PFSK-1 (cell line): Measurements from ENCODE around the gene CLIC5.

Experiments used
- FOXP2 ChIP-seq: optimal IDR thresholded peaks from 2 replicates; pipeline ENCODE3; 2011; ENCODE audit warnings: borderline replicate concordance, control low read depth, inconsistent platforms; ENCODE audit not compliant: insufficient read depth; ENCODE audit errors: extremely low read length, extremely low read depth
- POLR2AphosphoS5 ChIP-seq: IDR thresholded peaks from 2 replicates; pipeline ENCODE4 v1.6.1; 2012; ENCODE audit warnings: low read depth, mild to moderate bottlenecking, control low read depth, low read length, moderate library complexity
- SIN3A ChIP-seq: IDR thresholded peaks from 2 replicates; pipeline ENCODE4 v1.6.1; 2012; ENCODE audit warnings: mild to moderate bottlenecking, low read length, moderate library complexity, borderline replicate concordance; ENCODE audit not compliant: insufficient read depth
- TAF1 ChIP-seq: IDR thresholded peaks from 2 replicates; pipeline ENCODE4 v1.6.1; 2012; ENCODE audit warnings: low read length, control low read depth, borderline replicate concordance; ENCODE audit not compliant: insufficient read depth
- TF ChIP-seq, protein P1 (sequence below), 2 experiments: IDR thresholded peaks; 2 replicates each; pipeline versions ENCODE4 v1.6.1 to v1.8.0; 2011 to 2012; ENCODE audit warnings: low read depth in 2 of 2, low read length in 2 of 2, control low read depth in 1 of 2, inconsistent platforms in 1 of 2, mild to moderate bottlenecking in 1 of 2, moderate library complexity in 1 of 2; ENCODE audit not compliant: insufficient read depth in 1 of 2

The CLIC5 gene

DNA sequence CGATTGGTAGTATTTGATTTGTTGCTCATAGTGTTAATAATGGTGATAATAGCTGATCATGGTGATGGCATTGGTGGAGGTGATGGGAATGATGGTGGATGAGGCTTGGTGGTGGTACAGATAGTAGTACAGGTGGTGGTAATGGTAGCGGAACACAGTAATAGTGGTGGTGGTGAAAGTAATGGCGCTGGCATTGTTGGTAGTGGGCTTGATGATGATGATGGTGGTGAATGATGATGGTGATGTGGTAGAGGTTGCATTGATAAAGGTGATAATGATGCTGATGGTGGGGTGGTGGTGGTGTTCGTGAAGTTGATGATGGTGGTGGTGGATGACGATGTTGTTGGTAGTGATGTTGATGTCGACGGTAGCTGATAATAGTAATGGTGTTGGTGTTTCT, 24.6 kb upstream of the CLIC5 start:
- TF ChIP-seq TAF1 = no peak
- no peak for TF ChIP-seq FOXP2
- TF ChIP-seq SIN3A = no peak
- TF ChIP-seq, protein P1, sequence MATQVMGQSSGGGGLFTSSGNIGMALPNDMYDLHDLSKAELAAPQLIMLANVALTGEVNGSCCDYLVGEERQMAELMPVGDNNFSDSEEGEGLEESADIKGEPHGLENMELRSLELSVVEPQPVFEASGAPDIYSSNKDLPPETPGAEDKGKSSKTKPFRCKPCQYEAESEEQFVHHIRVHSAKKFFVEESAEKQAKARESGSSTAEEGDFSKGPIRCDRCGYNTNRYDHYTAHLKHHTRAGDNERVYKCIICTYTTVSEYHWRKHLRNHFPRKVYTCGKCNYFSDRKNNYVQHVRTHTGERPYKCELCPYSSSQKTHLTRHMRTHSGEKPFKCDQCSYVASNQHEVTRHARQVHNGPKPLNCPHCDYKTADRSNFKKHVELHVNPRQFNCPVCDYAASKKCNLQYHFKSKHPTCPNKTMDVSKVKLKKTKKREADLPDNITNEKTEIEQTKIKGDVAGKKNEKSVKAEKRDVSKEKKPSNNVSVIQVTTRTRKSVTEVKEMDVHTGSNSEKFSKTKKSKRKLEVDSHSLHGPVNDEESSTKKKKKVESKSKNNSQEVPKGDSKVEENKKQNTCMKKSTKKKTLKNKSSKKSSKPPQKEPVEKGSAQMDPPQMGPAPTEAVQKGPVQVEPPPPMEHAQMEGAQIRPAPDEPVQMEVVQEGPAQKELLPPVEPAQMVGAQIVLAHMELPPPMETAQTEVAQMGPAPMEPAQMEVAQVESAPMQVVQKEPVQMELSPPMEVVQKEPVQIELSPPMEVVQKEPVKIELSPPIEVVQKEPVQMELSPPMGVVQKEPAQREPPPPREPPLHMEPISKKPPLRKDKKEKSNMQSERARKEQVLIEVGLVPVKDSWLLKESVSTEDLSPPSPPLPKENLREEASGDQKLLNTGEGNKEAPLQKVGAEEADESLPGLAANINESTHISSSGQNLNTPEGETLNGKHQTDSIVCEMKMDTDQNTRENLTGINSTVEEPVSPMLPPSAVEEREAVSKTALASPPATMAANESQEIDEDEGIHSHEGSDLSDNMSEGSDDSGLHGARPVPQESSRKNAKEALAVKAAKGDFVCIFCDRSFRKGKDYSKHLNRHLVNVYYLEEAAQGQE (IDR thresholded peaks at IDR 0.05; ENCODE audit: insufficient read depth in 1 of 2, low read depth in 2 of 2, low read length in 2 of 2) = no peak
- TF ChIP-seq POLR2AphosphoS5 = no peak

DNA sequence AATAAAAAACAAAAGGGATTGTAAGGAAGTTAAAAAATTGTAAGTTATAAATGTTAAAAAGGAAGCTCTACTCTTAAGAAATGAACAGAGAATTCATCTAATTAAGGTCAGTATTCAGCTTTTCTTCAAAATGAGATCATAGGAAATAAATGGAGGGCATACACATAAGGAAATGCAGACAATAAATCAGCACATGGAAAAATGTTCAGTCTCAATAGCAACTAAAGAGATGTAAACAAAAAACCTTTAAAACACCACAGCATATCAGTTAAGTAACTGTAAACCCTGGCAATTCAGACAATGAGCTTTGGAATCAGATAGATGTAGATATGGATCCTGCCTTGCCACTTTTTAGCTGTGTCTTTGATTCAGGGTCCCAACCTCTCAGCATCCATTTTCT, 24.0 kb upstream of the CLIC5 start:
- TF ChIP-seq SIN3A (no peak), POLR2AphosphoS5 (no peak), FOXP2 (no peak), TAF1 (no peak)
- TF ChIP-seq, protein P1 (IDR thresholded peaks at IDR 0.05; ENCODE audit: insufficient read depth in 1 of 2, low read depth in 2 of 2, low read length in 2 of 2) = no peak

DNA sequence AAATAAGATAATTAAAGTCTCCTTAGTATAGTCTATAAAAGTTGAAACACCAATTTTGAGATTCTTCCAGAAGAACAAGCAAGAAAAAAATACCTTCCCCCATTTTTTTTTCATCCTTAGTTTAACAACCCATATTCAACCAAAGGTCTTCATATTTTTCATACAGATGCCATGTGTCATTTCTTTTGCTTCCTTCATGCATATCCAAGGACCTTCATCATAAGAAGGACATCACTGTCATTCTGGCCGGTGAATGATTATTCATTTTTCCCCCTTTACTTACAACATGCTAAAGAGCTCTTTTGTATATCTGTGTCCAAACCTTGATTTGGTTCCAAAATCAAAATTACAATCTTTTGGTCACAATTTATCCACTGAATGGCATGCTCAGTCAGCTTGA, 21.3 kb upstream of the CLIC5 start:
- TF ChIP-seq SIN3A = no peak

DNA sequence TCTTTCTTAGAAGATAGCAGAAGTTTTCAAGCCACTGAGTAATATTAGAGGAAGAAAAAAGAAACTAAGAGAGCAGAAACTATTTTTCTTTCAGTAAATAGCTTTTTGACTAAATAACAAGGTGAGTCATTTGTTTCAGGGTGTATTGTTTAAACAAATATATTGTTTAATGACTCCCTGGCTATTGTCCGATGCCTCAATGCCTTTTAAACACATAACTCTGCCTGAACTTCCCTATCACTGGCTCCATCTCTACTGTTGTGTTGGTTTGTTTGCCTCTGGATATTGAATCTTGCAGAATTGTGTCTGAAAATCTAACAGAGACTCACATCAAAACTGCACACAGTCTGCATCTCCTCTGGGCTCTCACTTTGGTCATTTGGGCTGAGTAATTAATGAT, 19.6 kb upstream of the CLIC5 start:
- TF ChIP-seq FOXP2 (no peak), POLR2AphosphoS5 (no peak)
- TF ChIP-seq, protein P1 (IDR thresholded peaks at IDR 0.05; ENCODE audit: insufficient read depth in 1 of 2, low read depth in 2 of 2, low read length in 2 of 2) = no peak

DNA sequence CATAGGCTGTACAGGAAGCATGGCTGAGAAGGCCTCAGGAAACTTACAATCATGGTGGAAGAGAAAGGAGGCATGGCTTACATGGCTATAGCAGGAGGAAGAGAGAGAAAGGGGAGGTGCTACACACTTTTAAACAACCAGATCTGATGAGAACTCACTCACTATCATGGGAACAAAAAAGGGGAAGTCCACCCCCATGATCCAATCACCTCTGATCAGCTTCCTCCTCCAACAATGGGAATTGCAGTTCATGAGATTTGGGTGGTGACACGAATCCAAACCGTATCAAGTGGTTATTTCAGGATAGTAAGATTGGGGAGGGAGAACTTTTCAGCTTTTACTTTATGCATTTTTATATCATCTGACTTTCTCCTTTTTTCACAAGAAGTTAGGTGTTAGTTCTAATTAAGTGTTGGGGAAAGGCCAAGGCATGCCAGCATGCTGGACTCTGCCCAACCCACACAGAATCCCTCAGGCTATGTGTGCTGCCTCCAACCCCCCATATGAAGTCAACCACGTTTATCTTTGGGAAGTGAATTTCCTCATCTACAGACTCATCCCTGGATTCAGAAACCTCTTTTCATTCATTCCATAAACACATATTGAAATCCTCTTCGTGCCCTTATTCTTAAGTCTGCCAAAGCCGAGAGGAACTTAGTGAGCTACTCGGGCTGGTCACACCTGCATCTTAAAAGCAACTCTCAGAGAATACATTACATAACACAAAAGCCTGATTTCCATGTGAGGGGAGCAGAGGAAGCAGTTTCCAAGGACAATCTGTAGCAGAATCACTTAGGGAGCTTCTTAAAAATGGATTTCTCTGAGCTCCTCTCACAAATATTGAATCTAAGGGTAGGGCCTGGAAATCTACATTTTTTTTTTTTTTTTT, 16.7 kb upstream of the CLIC5 start:
- no peak for TF ChIP-seq POLR2AphosphoS5
- no peak for TF ChIP-seq SIN3A
- no peak for TF ChIP-seq FOXP2
- TF ChIP-seq TAF1 = no peak
- TF ChIP-seq, protein P1 (IDR thresholded peaks at IDR 0.05; ENCODE audit: insufficient read depth in 1 of 2, low read depth in 2 of 2, low read length in 2 of 2) = no peak
